Inferior parietal cortex (tissue), 1 donor: ENCODE measurements around the gene BMP10.
"Not testable (repeated sequence)": the region's sequence is repeated elsewhere in the genome, so short reads cannot be mapped to it uniquely, and the experiment has no call there.

ENCODE experiments used
- DNase-seq: peaks from one replicate; pipeline ENCODE4 v3.0.0-alpha.2; 2016; ENCODE audit errors: extremely low spot score

The BMP10 gene

GRCh38 chr2:68895981-68896380 is 24.8 kb upstream of the BMP10 start:
- DNase-seq = not testable (repeated sequence)

GRCh38 chr2:68889500-68889899 is 18.3 kb upstream of the BMP10 start:
- DNase-seq = no peak

GRCh38 chr2:68889021-68889420 is 17.8 kb upstream of the BMP10 start:
- DNase-seq = no peak

GRCh38 chr2:68888038-68888704 is 17.0 kb upstream of the BMP10 start:
- DNase-seq = no peak

- no peak for DNase-seq
Measured at GRCh38 chr2:68885811-68886075, 14.5 kb upstream of the BMP10 start.

GRCh38 chr2:68885074-68885810 is 14.0 kb upstream of the BMP10 start:
- DNase-seq = no peak

DNA sequence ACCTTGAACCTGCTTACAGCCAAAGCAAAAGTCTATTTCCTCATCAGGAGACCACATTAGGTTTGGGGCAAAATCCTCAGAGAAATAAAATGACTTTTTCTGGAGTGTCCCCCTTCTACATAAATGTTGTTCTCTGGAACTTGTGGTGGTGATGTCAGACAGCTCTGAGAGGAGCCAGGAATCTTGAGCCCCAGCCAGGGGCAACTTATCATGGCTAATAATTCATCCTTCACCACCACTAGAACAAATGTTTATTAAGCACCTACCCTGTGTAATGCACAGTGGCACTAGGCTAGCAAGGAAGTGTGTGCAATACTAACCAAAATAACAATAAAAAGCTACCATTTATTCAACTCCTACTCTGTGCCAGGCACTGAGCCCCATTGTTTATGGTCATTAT is 9.0 kb upstream of the BMP10 start:
- no peak for DNase-seq

- no peak for DNase-seq
Measured at GRCh38 chr2:68879296-68879695, 8.1 kb upstream of the BMP10 start.

GRCh38 chr2:68878753-68879152 is 7.6 kb upstream of the BMP10 start:
- no peak for DNase-seq

DNA sequence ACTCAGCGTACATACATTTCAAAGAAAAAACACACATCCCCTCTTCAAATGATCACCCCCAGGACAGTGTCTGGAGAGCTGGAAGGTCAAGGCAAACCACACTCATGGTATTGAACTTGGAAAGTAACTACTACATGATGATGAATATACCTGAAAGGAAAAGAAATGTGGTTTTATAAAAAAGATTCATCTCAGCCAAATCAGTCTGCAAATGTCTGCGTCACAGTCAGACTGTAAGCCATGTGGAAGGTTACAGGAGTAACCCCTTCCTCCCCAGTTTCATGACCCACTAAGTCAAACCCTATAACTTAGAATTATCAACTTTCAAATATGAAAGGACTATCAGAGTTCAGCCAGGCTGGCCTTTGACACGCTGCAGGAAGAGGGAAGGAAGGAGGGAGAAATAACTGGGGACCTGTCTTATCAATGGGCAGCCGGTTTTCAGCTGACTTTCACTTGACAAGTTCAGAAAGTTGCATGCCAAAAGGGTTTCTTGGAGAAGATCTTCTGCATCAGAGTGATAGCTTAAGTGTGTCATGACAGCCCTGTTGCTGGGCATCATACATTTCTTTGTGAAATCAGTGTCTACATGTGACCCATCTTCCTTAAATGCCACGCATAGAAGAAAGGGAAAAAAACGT is 7.0 kb upstream of the BMP10 start:
- DNase-seq = no peak

GRCh38 chr2:68877079-68877772 is 6.0 kb upstream of the BMP10 start:
- DNase-seq = no peak

DNA sequence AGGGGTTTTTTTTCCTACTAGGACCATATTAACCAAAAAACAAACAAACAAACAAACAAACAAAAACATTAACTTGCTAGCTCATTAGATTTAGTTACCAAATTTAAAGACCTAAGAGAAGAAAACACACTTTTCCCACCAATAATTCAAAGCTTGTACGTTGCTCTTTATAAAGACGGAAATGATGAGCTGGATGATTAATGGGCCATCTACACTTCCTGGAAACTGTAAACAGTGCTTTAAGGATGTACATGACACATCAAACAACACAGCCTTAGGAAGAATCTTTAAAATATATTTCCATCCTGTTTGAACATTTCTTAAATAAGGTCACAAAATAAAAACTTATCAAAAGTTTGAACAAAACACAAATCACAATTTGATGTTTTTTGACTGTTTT is 982 bp downstream of the BMP10 start:
- no peak for DNase-seq

- DNase-seq = no peak
Measured at GRCh38 chr2:68865108-68865507, 6.1 kb downstream of the BMP10 start.

GRCh38 chr2:68863996-68864395 is 7.2 kb downstream of the BMP10 start:
- no peak for DNase-seq

- DNase-seq = no peak
Measured at GRCh38 chr2:68862889-68863288, 8.3 kb downstream of the BMP10 start.

GRCh38 chr2:68861330-68861729 is 9.9 kb downstream of the BMP10 start:
- DNase-seq = no peak

- DNase-seq = no peak
Measured at GRCh38 chr2:68860111-68860510, 11.1 kb downstream of the BMP10 start.

DNA sequence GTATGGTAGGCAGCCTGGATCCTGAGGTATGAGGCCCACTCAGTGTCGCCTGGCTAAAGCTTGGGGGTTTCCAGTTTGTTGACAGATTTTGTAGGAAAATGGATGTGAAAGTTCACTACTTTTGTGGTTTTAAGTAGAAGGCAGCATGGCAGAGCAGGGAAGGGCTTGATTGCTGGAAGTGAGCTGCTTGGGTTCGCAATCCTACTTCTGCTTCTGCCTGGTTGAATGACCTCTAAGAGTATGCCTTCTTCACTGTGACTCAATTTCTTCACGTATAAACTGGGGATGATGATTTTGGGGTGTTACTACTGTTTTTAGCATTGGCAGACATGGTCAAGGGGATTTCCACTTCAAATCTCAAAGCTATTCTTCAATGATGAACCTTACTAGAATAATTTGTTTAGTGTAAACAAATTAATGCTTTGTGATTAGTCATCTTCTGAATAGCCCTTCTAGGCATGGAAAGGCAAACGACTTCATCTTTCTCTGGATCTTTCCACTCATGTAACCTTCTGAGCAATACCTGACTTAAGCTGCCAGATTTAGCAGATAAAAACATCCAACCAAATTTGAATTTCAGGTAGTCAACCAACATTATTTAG is 13.2 kb downstream of the BMP10 start:
- no peak for DNase-seq

DNA sequence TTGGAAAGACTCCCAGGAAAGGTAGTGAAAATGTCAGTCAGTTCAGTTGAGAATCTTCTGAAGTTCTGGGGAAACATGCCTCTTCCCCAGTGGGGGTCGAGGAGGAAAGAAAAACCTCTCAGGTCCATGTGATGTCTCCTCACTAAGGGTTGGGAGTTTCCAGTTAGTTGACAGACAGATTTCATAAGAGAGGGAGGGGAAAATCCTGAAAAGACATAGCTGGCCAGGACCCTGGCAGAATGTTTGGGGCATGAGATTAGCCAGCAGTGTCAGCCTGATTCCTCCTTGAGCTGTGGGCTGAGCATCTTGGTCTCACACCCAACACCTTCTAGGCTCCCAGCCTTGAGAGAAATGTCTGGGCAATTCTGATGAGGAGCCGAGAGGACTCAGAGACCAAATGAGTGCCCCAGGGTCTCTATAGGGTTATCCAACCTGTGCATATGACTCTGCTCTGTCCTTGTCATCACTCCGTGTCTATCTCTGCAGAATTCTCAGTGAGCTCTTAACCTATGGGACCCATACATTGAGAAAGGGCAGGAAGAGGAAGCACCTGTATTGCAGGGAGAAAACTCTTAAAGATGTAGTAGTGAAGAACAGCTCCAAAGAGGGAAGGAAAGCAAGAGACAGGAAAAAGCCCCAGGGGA is 13.9 kb downstream of the BMP10 start:
- DNase-seq = no peak

DNA sequence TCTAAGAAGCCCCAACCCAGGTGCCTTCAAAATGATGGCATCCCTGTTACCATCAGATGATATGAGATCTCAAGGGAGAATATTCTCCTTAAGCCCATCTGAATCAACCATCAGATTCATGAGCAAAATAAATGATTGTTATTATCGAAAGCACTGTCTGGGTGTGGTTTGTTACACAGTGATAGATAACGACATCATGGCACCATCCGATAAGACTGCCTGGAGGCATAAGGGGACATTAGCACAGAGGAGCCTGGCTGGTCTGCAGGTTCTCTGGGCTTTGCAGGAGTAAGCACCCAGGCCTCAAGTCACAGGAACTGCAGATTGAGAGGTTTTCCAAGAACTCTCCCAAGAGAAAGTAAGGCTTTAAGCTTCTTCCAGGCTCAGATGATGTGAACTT is 15.6 kb downstream of the BMP10 start:
- no peak for DNase-seq

- no peak for DNase-seq
Measured at GRCh38 chr2:68854476-68854875, 16.7 kb downstream of the BMP10 start.

GRCh38 chr2:68853915-68854314 is 17.3 kb downstream of the BMP10 start:
- DNase-seq = no peak
